Measurements from ENCODE around the gene CLASP1. TPM values are rescaled to one million over a fixed set of nuclear protein-coding genes. Genes with fewer than 3 reads are reported as not detected.
A peak's percentile ranks its signal among the peaks of the same experiment; 100 is the strongest.
"Not testable (repeated sequence)": the region's sequence is repeated elsewhere in the genome, so short reads cannot be mapped to it uniquely, and the experiment has no call there.

The CLASP1 gene
- total RNA-seq, 1 experiment from 2014 or later = 33.6 TPM

- DNase-seq (ENCODE audit: low spot score) = no peak
Measured at GRCh38 chr2:121324601-121325000, 324.7 kb downstream of the CLASP1 start.

DNA sequence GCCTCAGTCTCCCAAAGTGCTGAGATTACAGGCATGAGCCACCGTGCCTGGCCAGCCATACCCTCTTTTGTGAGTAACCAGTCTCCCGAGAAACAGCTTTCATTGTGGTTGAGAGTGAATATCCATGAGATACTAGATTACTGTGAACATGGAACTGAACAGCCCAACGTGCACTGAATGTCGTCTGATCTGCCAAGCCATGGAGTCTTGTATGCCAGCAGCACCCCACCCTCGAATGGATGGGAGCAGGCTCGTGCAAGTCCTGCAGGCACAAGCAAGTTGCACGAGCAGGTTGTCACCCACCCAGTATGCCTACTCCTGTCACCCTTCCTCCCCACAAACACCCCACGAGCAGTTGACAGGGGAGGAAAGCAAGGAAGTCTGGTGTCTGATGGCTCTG, 327.8 kb downstream of the CLASP1 start:
- DNase-seq (ENCODE audit: low spot score) = no peak

DNA sequence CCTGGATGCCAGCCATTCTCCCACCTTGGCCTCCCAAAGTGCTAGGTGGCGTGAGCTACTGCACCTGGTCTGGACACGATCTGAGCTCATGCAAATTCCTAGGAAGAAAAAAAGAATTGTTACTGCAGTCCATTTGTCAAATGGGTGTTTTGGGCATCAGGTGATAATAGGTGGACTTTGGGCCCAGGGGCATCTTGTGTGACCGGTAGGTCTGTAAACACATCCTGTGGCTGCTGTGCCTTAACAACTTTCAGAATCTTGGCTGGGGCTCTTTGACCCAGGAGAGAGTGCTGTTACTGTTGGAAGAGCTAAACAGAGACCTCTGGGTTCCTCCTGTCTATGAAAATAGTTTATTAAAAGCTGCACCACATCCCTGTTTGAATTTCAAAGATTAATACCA, 329.3 kb downstream of the CLASP1 start:
- no peak for DNase-seq (ENCODE audit: low spot score)

GRCh38 chr2:121316986-121317385, 332.3 kb downstream of the CLASP1 start:
- DNase-seq (ENCODE audit: low spot score) = no peak

DNA sequence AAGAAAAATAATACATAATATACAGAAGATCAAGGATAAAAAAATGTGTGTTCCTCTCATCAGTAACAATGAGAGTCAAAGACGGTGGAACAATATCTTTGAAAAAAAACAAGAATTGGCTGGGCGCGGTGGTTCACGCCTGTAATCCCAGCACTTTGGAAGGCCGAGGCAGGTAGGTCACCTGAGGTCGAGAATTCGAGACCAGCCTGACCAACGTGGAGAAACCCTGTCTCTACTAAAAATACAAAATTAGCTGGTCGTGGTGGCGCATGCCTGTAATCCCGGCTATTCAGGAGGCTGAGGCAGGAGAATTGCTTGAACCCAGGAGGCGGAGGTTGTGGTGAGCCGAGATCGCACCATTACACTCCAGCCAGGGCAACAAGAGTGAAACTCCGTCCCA, 335.6 kb downstream of the CLASP1 start:
- DNase-seq (ENCODE audit: low spot score) = not testable (repeated sequence)

DNA sequence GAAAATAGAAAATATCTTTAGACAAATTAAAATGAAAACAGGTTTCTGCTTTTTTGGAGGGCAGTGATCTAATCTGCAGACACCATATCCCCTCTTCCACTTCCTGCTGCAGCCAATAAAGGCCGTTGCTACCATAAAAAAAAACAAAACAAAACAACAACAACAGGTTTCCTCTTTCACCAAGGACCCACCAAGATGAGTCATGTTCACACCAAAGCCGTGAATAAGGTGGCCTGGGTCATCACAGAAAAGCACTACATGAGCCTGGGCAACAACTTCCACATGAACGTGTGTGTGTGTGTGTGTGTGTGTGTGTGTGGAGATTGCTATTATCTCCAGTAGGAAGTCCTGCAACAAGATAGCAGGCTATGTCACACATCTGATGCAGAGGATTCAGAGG, 339.5 kb downstream of the CLASP1 start:
- DNase-seq (ENCODE audit: low spot score) = no peak

DNA sequence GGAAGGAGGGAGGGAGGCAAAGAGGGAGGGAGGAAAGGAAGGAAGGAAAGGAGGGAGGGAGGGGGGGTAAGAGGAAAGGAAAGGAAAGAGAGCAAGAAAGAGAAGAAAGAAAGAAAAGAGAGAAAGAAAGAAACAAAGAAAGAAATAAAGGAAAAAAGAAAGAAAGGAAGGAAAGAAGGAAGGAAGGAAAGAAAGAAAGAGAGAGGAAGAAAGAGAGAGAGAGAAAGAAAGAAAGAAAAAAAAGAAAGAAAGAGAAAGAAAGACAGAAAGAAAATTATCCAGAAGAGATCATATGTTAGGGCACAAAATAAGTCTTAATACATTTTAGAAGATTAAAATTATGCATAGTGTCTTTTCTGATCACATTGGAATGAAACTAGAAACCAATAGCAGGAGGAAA, 339.9 kb downstream of the CLASP1 start:
- no peak for DNase-seq (ENCODE audit: low spot score)

DNA sequence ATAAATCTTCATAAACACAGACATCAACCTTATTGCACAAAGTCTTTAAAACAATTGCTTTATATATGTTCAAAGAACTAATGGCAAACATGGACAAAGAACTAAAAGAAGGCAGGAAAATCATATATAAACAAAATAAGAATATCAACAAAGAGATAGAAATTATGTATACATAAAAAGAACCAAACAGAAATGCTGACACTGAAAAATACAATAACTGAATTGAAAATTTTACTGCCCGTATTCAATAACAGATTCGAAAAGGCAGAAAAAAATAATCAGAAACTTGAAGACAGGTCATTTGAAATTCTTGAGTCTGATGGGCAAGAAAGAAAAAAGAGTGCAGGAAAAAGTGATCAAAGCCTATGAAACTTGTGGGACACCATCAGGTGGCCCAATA, 342.2 kb downstream of the CLASP1 start:
- no peak for DNase-seq (ENCODE audit: low spot score)

DNA sequence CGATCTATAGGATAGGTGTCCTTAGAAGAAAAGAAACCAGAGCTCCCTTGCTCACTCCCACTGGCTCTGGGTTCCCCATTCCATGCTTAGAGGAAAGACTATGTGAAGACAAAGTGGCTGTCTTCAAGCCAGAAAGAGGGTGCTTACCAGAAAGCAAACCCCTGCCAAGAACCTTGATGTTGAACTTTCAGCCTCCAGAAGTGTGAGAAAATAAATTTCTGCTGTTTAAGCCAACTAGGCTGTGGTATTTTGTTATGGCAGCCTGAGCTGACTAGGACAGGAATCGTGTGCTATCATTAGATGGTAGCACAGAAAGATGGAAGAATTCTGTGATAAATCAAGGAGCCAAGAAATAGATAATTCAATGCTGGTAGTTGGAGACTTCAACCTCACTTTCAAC, 344.3 kb downstream of the CLASP1 start:
- DNase-seq (ENCODE audit: low spot score) = no peak

DNA sequence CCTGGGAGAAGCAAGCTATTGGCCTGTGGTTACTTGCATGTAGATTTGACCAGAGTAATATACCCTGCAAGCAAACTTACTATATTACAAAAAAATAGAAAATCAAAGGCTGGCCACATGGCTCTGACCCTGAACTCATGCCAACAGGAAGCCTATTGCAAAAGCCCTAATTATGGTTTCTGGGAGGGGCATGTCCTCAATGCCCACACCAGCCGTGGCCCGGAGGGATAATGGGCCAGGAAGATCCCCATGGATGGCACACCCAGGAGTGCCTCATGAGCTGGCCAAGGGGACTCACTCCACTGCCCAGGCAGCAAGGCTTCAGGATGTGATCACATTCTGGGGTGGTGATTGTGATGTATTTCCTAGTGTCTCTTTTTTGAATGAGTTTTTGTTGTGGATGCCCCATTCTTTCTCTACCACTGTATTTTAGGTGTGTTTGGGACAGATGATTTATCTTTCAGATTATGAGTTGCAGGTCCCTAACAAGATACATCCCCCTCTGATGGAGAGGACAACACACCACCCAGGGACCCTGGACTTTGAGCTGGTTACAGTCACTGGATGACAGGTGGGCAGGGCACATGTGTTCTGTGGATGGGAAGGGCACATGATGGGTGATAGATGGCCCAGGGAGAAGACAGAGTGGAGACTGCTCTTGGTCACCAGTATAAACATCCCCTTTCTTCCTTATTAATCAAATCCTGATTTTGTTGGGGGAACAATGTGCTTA, 345.6 kb downstream of the CLASP1 start:
- DNase-seq (ENCODE audit: low spot score) = no peak

- not testable (repeated sequence) for DNase-seq (ENCODE audit: low spot score)
Measured at GRCh38 chr2:121301190-121301589, 348.1 kb downstream of the CLASP1 start.

- no peak for DNase-seq (ENCODE audit: low spot score)
Measured at GRCh38 chr2:121298476-121298875, 350.8 kb downstream of the CLASP1 start.

DNA sequence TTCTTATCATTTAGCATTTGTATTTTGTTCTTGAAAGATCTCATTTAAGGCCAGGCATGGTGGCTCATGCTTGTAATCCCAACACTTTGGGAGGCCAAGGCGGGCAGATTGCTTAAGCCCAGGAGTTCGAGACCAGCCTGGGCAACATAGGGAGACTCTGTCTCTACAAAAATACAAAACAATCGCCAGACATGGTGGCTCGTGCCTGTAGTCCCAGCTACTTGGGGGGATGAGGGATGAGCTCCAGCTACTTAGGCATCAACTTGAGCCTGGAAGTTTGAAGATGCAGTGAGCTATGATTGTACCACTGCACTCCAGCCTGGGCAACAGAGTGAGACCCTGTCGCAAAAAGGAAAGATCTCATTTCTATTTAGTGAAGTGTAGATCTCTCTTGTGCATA, 351.4 kb downstream of the CLASP1 start:
- DNase-seq (ENCODE audit: low spot score) = not testable (repeated sequence)

DNA sequence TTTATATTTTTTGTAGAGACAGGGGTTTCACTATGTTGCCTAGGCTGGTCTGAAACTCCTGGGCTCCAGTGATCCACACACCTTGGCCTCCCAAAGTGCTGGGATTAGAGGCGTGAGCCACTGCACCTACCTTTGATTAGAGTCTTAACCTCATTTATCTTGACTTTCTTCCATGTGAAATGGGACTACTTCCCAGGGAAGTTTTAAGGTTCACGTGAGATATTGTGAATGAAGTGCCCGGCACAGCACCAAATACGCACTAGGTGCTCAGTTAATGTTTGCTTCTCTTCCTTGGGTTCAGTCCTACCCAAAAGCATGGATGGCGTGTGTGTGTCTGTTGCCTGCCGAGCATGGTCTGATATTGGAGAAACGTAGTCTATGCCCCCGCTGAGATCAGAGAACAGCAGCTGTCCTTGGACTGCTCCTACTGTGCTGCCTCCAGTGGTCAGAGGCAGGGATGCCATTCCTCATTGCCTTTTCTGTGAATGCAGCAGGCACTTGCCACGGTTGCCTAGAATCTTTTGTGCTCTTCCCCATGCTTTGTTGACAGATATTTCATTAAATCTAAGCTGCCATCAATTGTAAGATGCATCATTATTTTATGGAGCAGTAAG, 351.9 kb downstream of the CLASP1 start:
- peak; percentile 41 for DNase-seq (ENCODE audit: low spot score)

DNA sequence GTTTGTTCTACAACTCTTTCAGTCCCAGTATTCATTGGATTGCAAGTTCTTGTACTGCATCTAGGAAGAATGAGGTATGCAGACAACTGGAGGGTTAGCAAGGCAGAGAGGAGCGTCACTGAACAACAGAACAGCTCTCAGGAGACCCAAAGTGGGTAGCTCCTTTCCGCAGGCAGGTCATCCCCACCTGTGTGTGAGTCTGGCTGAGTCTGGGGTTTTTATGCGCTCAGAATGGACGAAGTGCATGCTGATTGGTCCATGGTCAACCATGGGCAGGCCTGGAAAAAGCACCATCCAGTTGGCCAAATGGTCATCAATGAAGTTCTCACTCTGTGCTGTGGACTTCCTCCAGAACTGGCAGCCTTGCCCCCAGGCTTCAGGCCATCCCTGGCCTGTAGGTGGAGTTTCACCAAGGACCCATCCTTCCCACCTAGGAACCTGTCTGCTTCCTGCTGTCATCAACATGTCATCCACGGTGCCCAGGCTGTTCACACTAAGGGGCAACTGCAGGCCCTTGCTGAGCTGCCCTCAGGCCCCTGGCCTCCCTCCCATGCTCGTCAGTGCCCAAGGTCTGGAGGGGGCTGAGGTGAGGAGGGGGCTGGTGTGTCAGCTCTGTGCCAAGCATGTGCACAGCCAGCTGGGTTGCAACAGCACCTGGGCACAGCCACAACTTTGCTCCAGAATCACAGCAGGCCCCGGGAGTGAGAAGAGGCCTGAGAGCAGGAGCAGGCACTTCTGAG, 353.2 kb downstream of the CLASP1 start:
- no peak for DNase-seq (ENCODE audit: low spot score)

DNA sequence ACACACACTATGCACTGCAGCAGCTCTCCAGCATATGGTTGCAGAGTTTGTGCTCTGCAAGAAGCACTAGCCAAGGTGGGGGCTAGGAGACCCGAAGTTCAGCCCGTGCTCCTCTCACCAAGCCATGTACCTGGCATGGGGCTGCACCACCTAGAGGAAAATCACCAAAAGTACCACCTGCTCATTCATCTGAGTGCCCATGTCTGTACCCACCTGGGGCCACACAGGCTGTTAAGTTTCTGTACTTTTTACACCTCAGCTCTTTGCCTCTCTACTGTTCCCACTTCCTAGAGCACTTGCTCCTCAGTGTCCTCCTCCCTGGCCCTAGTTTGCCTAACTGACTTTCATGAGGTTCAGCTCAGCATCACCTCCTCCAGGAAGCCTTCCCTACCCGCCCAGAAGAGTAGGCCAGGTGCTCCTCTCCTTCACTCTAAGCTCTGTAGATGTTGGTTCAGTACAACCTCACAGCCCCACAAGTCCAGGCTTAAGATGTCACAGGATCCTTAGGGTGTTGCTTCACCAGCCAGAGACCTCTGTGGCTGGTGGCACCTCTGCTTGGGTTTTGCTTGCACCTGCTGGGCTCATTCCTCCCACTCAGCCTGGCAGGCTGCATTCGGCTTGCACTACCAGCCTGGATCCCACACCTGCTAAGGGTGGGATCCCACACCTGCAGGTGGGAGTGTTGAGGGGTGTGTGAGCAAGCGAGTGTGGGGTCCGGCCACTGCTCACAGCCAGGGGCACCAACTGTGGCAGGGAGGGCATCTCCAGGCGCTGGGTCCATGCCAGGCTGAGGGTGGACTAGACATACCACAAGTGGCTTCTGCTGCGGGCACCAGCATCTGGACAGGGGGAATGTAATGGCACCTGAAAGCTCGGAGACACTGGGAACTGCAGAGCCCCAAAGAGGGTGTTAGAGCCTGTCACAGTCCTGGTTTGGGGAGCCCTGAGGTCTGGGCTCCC, 354.1 kb downstream of the CLASP1 start:
- DNase-seq (ENCODE audit: low spot score) = no peak

GRCh38 chr2:121293450-121294325, 355.6 kb downstream of the CLASP1 start:
- no peak for DNase-seq (ENCODE audit: low spot score)

GRCh38 chr2:121291251-121291580, 358.0 kb downstream of the CLASP1 start:
- DNase-seq (ENCODE audit: low spot score) = no peak

- DNase-seq (ENCODE audit: low spot score) = no peak
Measured at GRCh38 chr2:121289271-121289670, 360.0 kb downstream of the CLASP1 start.

- no peak for DNase-seq (ENCODE audit: low spot score)
Measured at GRCh38 chr2:121288454-121289231, 360.6 kb downstream of the CLASP1 start.
